Activated gamma-delta T cell (primary cell): Measurements from ENCODE around the gene C1orf87.

Experiments
- DNase-seq: peaks from one replicate; lab custom pipeline; 2025; lab: John Stamatoyannopoulos, UW

Gene C1orf87

GRCh38 chr1:59948990-59949389, 124.6 kb downstream of the C1orf87 start:
- no peak for DNase-seq

GRCh38 chr1:59947047-59947938, 126.3 kb downstream of the C1orf87 start:
- no peak for DNase-seq

GRCh38 chr1:59945790-59946189, 127.8 kb downstream of the C1orf87 start:
- DNase-seq, result no peak
